ENCODE data around the gene NDUFA7. TPM values are rescaled to one million over a fixed set of nuclear protein-coding genes. Genes with fewer than 3 reads are reported as not detected.

Gene NDUFA7
- total and polyA plus RNA-seq, 2 of the 13 experiments (the other 11 are each of a cell fraction or from before 2014, with no cell fraction given): 64.5 to 71.5 TPM

GRCh38 chr19:8357007-8357521, 35.9 kb upstream of the NDUFA7 start (continued):
- TF ChIP-seq ZNF546 (CRISPR knock-in tag; conservative IDR thresholded peaks at IDR 0.05) (no peak), KLF15 (CRISPR knock-in tag; IDR thresholded peaks at IDR 0.05; ENCODE audit: borderline replicate concordance) (no peak), ZNF333 (CRISPR knock-in tag; IDR thresholded peaks at IDR 0.05; ENCODE audit: borderline replicate concordance) (no peak), HOXD1 (CRISPR knock-in tag; IDR thresholded peaks at IDR 0.05) (peak; percentile 78; the same call in 1 of the 2 replicates), ZNF253 (CRISPR knock-in tag; IDR thresholded peaks at IDR 0.05; ENCODE audit: borderline replicate concordance) (no peak), SNAI1 (CRISPR knock-in tag; IDR thresholded peaks at IDR 0.05; ENCODE audit: borderline replicate concordance) (no peak), HNRNPH1 (optimal IDR thresholded peaks at IDR 0.05; ENCODE audit: low read depth, low read length) (no peak), ZMYM3 (CRISPR knock-in tag; IDR thresholded peaks at IDR 0.05) (peak; percentile 100), MIER3 (CRISPR knock-in tag; IDR thresholded peaks at IDR 0.05; ENCODE audit: borderline replicate concordance) (peak; percentile 87), PAXIP1 (CRISPR knock-in tag; conservative IDR thresholded peaks at IDR 0.05) (peak; percentile 95), SRY (CRISPR knock-in tag; IDR thresholded peaks at IDR 0.05) (peak; percentile 49; the same call in 1 of the 2 replicates), ZNF878 (CRISPR knock-in tag; IDR thresholded peaks at IDR 0.05) (peak; percentile 27; the same call in 1 of the 2 replicates), SNAPC2 (CRISPR knock-in tag; IDR thresholded peaks at IDR 0.05) (no peak), LCORL (IDR thresholded peaks at IDR 0.05) (peak; percentile 77; the same call in 1 of the 2 replicates), LCORL (CRISPR knock-in tag; IDR thresholded peaks at IDR 0.05) (peak; percentile 94), SNRNP70 (IDR thresholded peaks at IDR 0.05; ENCODE audit: low read depth, low read length) (no peak), EEA1 (CRISPR knock-in tag; IDR thresholded peaks at IDR 0.05; ENCODE audit: borderline replicate concordance) (no peak), ZFY (CRISPR knock-in tag; IDR thresholded peaks at IDR 0.05) (no peak), CHD4 (IDR thresholded peaks at IDR 0.05; ENCODE audit: borderline replicate concordance, low read length) (peak; percentile 86; the same call in 1 of the 2 replicates), HNRNPK (IDR thresholded peaks at IDR 0.05; ENCODE audit: low read depth, low read length, poor library complexity, severe bottlenecking) (no peak), ATF7 (IDR thresholded peaks at IDR 0.05) (peak; percentile 29; the same call in 1 of the 2 replicates), ATF7 (CRISPR knock-in tag; IDR thresholded peaks at IDR 0.05) (no peak; the same call in 1 of the 2 replicates), MEIS1 (CRISPR knock-in tag; IDR thresholded peaks at IDR 0.05; ENCODE audit: borderline replicate concordance) (peak; percentile 87), BRF2 (CRISPR knock-in tag; IDR thresholded peaks at IDR 0.05) (no peak), PHB2 (IDR thresholded peaks at IDR 0.05; ENCODE audit: partially characterized antibody) (no peak), HMG20A (CRISPR knock-in tag; IDR thresholded peaks at IDR 0.05; ENCODE audit: borderline replicate concordance) (peak; percentile 85; the same call in 1 of the 2 replicates)
- TF ChIP-seq, protein P1, sequence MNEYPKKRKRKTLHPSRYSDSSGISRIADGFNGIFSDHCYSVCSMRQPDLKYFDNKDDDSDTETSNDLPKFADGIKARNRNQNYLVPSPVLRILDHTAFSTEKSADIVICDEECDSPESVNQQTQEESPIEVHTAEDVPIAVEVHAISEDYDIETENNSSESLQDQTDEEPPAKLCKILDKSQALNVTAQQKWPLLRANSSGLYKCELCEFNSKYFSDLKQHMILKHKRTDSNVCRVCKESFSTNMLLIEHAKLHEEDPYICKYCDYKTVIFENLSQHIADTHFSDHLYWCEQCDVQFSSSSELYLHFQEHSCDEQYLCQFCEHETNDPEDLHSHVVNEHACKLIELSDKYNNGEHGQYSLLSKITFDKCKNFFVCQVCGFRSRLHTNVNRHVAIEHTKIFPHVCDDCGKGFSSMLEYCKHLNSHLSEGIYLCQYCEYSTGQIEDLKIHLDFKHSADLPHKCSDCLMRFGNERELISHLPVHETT (CRISPR knock-in tag; conservative IDR thresholded peaks at IDR 0.05): no peak

Measured in HepG2 (cell line).